Gastroesophageal sphincter (tissue), 3 donors: ENCODE results near the gene SDK1.

Experiments used
- EP300 ChIP-seq: sonication (generic); formaldehyde crosslinking; IDR thresholded peaks from one replicate; pipeline ENCODE4 v1.6.1; 2017; ENCODE audit warnings: antibody characterized with exemption, mild to moderate bottlenecking
- POLR2A ChIP-seq, 2 donors: fragments of 450-650 bp; IDR thresholded peaks; one replicate each; pipeline ENCODE4 v1.6.1; 2017; ENCODE audit warnings: antibody characterized with exemption in 2 of 2, mild to moderate bottlenecking in 2 of 2, moderate library complexity in 1 of 2
- POLR2AphosphoS5 ChIP-seq: sonication (generic); formaldehyde crosslinking; IDR thresholded peaks from one replicate; pipeline ENCODE4 v1.6.1; 2017; ENCODE audit warnings: antibody characterized with exemption
- TF ChIP-seq, protein P1 (sequence below), 4 experiments: fragments of 200-600 bp in 2 of 4; fragments of 450-650 bp in 2 of 4; sonication (generic) in 1 of 4; IDR thresholded peaks; one replicate each; pipeline ENCODE4 v1.5.1; 2017 to 2019; ENCODE audit warnings: antibody characterized with exemption in 4 of 4, mild to moderate bottlenecking in 2 of 4, moderate library complexity in 2 of 4

DNA sequence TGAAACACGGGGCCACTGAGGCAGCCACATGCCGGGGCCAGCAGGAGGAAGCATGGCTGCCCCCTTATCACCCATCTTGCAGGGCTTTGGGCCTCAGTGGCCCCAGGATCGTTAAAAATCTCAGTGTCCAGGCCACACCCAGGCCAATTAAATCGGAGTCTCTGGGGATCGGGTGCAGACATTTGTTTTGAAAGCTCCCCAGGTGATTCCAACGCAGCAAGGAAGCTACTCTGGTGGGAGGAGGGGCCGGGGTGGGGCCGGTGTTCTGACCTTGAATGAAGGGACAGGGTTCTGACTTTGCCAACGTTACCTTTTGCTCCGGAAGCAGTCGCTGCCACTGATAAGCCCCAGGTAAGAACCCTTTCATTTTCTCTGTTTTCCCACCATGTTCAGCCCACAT, 968.7 kb downstream of the SDK1 start:
- TF ChIP-seq, protein P1, sequence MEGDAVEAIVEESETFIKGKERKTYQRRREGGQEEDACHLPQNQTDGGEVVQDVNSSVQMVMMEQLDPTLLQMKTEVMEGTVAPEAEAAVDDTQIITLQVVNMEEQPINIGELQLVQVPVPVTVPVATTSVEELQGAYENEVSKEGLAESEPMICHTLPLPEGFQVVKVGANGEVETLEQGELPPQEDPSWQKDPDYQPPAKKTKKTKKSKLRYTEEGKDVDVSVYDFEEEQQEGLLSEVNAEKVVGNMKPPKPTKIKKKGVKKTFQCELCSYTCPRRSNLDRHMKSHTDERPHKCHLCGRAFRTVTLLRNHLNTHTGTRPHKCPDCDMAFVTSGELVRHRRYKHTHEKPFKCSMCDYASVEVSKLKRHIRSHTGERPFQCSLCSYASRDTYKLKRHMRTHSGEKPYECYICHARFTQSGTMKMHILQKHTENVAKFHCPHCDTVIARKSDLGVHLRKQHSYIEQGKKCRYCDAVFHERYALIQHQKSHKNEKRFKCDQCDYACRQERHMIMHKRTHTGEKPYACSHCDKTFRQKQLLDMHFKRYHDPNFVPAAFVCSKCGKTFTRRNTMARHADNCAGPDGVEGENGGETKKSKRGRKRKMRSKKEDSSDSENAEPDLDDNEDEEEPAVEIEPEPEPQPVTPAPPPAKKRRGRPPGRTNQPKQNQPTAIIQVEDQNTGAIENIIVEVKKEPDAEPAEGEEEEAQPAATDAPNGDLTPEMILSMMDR (IDR thresholded peaks at IDR 0.05) = no peak
- no peak for TF ChIP-seq POLR2AphosphoS5
- no peak for TF ChIP-seq POLR2A (IDR thresholded peaks at IDR 0.05)
- no peak for TF ChIP-seq EP300
